ENCODE results near the gene KIF18A.

DNA sequence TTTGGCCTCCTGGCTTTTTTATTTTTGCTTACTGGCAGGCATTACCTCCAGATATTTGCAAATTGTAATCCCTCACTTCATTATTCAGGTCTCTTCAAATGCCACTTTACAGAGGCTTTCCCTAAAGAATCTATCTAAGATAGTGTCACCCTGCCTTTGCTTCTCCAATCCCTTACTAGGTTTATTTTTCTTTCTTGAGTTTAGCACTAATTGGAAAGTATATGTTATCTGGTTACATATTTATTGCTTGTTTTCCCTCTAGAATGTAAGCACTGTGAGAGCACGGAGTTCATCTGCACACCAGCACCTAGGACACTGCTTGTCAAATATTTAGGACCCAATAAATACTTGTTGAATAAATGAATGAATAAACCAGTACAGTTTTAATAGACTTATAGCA, 3.5 kb downstream of the KIF18A start:
- TF ChIP-seq, protein P1, sequence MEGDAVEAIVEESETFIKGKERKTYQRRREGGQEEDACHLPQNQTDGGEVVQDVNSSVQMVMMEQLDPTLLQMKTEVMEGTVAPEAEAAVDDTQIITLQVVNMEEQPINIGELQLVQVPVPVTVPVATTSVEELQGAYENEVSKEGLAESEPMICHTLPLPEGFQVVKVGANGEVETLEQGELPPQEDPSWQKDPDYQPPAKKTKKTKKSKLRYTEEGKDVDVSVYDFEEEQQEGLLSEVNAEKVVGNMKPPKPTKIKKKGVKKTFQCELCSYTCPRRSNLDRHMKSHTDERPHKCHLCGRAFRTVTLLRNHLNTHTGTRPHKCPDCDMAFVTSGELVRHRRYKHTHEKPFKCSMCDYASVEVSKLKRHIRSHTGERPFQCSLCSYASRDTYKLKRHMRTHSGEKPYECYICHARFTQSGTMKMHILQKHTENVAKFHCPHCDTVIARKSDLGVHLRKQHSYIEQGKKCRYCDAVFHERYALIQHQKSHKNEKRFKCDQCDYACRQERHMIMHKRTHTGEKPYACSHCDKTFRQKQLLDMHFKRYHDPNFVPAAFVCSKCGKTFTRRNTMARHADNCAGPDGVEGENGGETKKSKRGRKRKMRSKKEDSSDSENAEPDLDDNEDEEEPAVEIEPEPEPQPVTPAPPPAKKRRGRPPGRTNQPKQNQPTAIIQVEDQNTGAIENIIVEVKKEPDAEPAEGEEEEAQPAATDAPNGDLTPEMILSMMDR (IDR thresholded peaks at IDR 0.05) = no peak
- TF ChIP-seq POLR2A (IDR thresholded peaks at IDR 0.05; ENCODE audit: low read depth) = no peak
- no peak for TF ChIP-seq EP300 (IDR thresholded peaks at IDR 0.05)
